Measurements from ENCODE around the gene A2ML1.

GRCh38 chr12:8860165-8860961, 37.9 kb downstream of the A2ML1 start:
- TF ChIP-seq, protein P1, sequence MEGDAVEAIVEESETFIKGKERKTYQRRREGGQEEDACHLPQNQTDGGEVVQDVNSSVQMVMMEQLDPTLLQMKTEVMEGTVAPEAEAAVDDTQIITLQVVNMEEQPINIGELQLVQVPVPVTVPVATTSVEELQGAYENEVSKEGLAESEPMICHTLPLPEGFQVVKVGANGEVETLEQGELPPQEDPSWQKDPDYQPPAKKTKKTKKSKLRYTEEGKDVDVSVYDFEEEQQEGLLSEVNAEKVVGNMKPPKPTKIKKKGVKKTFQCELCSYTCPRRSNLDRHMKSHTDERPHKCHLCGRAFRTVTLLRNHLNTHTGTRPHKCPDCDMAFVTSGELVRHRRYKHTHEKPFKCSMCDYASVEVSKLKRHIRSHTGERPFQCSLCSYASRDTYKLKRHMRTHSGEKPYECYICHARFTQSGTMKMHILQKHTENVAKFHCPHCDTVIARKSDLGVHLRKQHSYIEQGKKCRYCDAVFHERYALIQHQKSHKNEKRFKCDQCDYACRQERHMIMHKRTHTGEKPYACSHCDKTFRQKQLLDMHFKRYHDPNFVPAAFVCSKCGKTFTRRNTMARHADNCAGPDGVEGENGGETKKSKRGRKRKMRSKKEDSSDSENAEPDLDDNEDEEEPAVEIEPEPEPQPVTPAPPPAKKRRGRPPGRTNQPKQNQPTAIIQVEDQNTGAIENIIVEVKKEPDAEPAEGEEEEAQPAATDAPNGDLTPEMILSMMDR (IDR thresholded peaks at IDR 0.05): peak; percentile 43 to 65 (median 47)
- TF ChIP-seq POLR2A (IDR thresholded peaks at IDR 0.05; ENCODE audit: low read depth) (no peak), EP300 (IDR thresholded peaks at IDR 0.05) (no peak), POLR2AphosphoS5 (IDR thresholded peaks at IDR 0.05) (no peak)
